HG03558 (cell line): ENCODE results near the gene KPNA3.
A peak's percentile ranks its signal among the peaks of the same experiment; 100 is the strongest.
"Not testable (repeated sequence)": the region's sequence is repeated elsewhere in the genome, so short reads cannot be mapped to it uniquely, and the experiment has no call there.

Experiments
- ATAC-seq: cut with Tn5 transposase; IDR thresholded peaks from one replicate; pipeline ENCODE4 v1.9.1; 2021; ENCODE audit warnings: moderate number of reproducible peaks; ENCODE audit not compliant: unreplicated experiment; ENCODE audit errors: extremely low read depth

Gene KPNA3

DNA sequence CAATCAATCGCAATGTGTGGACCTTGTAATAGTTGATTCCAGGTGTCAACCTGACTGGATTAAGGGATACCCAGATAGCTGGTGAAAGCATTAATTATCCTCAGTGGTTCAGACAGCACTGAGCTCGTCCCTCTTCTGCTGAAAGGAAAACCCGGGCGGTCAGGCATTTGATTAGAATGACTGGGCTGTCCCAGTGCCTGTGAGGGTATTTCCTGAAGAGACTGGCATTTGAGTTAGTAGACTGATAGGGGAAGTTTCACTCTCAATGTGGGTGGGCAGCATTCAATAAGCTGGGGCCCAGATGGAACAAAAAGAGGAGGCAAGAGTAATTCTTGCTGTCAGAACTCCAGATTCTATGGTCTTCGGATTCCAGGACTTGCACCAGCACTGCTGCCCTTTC lies 31.9 kb downstream of the KPNA3 start:
- no peak for ATAC-seq

DNA sequence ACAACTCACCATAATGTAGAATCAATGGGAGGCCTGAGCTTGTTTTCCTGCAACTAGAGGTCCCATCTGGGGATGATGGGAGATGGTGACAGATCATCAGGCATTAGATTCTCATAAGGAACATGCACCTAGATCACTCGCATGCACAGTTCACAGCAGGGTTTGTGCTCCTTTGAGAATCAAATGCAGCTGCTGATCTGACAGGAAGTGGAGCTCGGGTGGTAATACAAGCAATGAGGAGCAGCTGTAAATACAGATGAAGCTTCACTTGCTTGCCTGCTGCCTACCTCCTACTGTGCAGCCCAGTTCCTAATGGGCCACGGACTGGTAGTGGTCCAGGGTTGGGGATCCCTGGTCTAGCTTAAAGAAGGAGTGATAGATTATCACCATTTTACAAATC lies 33.0 kb downstream of the KPNA3 start:
- ATAC-seq, result no peak

DNA sequence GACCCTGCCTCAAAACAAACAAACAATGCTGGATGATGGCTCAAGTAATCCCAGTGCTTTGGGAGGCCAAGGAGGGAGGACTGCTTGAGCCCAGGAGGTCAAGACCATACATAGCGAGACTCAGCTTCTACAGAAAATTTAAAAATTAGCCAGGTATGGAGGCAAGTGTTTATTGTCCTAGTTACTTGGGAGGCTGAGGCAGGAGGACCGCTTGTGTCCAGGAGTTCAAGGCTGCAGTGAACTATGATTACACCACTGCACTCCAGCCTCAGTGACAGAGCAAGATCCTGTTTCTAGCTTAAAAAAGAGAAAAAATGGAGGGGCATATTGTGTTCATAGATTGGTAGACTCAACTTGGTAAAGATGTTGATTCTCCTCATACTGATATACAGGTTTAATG lies 36.2 kb downstream of the KPNA3 start:
- ATAC-seq, result no peak

DNA sequence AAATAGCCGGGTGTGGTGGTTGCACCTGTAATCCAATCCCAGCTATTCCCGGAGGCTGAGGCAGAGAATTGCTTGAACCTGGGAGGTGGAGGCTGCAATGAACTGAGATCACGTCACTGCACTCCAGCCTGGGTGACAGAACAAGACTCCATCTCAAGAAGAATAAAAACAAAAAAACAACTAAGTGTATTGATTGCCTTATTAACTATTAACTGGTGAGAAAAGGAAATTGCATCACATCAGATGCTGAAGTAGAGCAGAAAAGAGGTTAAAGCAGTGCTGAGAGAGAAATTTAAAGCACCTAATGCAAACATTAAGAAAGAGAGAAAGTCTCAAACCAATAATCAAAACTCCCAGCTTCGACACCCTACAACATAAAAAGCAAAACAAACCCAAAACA lies 38.3 kb downstream of the KPNA3 start:
- no peak for ATAC-seq

DNA sequence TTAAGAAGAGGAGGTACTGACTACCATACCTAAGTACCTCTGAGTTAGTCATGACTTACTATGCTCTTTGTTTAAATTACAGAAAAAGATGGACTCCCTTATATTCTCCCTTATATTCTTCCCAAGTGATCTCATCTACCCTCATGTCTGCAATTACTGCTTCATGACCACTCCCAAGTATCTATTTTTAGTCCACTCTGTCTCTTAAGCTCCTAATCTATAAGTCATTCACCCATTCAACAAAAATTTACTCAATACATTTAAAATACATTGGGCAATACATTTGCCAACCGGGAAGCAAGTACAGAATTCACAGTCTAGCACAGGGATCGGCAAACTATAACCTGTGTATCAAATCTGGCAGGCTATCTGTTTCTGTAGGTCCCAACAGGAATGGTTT lies 42.6 kb downstream of the KPNA3 start:
- no peak for ATAC-seq

DNA sequence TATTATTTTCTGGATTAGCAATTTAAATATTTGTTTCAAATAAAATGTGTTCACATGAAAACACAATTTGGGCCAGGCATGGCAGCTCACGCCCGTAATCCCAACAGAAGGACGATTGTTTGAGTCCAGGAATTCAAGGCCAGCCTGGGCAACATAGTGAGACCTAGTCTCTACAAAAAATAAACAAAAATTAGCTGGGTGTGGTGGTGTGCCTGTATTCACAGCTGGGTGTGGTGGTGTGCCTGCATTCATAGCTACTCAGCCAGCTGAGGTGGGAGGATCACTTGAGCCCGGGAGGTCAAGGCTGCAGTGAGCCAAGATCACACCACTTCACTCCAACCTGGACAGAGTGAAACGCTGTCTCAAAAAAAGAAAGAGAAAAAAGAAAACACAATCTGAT lies 46.4 kb downstream of the KPNA3 start:
- ATAC-seq, result no peak

DNA sequence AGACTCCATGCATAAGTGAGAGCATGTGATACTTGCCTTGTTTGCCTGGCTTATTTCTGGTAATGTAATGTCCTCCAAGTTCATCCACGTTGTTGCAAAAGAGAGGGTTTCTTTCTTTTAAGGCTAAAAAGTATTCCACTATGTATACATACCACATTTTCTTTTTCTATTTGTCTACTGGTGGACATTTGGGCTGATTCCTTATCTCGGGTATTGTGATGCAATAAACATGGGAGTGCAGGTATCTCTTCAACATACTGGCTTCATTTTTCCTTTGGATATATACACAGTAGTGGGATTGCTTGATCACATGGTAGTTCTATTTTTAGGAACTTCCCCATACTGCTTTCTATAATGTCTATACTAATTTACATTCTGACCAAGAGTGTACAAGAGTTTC lies 51.6 kb downstream of the KPNA3 start:
- no peak for ATAC-seq

DNA sequence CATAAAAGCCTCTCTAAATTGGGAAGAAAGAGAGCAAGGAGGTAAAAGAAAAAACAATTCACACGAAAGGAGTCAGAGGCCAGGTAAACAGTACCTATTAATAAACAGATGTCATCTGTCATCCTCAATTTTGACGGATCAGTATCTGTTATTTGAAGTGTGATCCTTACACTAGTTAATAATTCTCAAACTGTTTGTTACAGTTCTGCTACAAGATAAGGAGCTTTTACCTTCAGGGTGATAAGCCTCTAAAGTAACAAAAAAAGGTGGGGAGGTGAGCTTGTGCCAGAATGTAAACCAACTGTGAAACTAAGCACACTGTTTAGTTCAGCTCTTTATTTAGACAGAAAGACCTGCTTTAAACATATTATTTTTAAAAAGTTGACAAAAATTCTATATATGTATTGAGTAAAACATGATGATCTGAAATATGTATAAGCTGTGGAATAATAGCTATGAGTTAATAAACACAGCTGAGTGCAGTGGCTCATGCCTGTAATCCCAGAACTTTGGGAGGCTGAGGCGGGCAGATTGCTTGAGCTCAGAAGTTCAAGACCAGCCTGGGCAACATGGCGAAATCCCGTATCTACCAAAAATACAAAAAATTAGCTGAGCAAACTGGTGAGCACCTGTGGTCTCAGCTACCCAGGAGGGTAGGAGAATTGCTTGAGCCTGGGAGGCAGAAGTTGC lies 52.8 kb downstream of the KPNA3 start:
- no peak for ATAC-seq

DNA sequence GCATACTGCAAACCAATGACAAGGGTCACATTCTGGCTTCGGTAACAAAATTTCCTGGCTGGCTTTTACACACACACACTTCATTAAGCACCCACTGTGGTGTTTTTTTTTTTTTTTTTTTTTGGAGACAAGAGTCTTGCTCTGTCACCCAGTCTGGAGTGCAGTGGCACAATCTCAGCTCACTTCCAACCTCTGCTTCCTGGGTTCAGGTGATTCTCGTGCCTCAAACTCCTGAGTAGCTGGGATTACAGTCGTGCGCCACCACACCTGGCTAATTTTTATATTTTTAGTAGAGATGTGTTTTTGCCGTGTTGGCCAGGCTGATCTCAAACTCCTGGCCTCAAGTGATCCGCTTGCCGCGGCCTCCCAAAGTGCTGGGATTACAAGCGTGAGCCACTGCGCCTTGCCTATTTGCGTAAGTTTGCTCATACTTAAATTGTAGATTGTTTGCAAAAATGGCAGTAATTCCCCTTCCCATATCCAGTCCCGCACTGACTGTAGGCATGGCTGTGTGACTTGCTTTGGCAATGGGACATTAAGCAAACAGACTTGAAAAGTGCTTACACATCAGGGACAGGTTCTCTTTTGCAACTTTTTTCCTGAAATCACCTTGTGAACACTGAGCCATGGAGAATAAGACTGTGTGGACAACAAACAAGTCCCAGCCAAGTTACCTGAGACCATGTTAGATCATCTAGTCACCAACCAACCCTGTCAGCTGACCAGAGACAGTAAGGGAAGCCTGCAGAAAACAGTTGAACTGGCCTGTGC lies 59.1 kb downstream of the KPNA3 start:
- no peak for ATAC-seq

DNA sequence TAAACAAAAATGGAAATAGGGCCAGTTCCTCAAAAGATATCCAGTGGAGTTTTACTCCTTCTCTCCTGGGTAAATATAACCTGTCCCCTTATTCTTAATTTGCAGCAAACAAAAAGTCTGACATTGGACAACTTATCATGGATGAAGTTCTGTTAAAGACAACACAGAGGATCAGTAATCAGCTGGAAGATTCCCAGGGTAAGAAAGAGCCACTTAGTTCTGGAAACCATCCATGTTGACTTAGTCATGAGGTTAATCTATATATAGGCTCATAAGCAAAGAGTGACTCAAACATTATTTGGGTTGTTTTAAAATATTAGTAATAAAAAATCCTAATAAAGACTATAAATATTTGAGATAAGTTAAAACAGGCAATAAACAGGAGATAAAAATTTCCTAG lies 60.7 kb downstream of the KPNA3 start:
- ATAC-seq, result no peak

DNA sequence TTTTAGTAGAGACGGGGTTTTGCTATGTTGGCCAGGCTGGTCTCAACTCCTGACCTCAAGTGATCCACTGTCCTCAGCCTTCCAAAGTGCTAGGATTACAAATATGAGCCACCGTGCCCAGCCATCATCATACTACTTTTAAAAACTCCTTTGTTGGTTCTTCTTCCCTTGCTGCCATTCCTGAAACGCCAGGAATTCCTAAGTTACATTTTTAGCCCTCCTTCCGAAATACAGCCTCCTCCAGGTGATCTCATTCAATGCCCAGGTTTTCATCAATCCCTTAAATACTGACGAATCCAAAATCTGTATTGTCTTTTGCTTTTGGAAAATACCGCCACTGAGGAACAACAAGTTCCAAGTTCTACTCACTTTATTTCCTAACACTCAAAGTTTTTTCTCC lies 75.9 kb downstream of the KPNA3 start:
- no peak for ATAC-seq

DNA sequence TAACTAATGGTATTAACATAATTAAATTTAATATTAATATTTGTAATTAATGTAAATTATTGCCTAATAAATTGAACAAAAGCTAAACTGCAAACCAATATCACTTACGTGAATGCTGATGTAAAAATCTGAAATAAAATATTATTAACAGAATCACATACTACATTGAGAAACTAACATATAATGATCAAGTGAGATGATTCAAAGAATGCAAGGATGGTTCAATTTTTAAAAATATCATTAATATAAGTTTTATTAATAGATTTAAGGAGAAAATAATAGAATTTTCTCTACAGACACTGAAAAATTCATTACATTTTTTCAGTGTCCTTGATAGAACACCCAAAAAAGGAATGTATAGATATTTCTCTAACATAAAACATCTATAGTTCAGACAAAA lies 77.7 kb downstream of the KPNA3 start:
- ATAC-seq, result no peak

DNA sequence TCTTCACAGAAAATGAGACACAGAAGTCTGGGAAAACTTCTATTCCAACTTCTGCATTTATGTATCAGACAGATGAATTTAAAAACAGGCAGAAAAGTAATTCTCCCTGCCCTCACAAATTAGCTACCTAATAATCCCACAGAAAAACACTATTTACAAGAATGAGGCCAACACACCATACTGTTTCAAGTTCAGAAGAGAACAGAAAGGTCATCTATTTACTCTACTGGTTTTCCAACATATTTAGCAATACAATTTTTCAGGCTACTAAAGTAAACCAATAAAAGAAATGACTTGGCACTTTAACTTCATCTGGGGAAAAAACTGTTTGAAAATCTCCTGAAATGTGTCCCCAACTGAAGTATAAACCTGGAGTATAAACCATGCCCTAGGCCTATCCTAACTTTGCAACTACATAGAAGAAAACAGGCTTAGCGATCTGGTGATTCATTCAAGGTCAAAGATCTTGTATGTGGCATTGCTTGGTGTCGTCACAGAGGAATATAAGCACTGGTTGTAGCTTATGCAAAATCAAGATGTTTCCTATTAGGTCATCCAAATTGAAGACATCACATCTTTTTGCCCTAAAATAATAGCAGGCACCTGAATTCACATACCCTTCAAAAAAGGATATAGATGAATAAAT lies 81.1 kb downstream of the KPNA3 start:
- ATAC-seq, result no peak

DNA sequence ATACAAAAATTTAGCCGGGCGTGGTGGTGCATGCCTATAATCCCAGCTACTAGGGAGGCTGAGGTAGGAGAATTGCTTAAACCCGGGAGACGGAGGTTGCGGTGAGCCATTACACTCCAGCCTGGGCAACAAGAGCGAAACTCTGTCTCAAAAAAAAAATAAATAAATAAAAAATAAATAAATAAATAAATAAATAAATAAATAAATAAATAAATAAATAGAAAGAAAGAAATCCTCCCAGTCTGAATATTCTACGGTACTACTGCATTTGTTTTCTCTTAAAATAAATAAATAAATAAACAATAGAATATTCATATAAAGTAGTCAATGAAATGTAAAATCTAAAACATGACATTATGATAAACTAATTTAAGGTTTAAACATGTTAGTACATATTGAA lies 88.2 kb downstream of the KPNA3 start:
- ATAC-seq, result not testable (repeated sequence)

DNA sequence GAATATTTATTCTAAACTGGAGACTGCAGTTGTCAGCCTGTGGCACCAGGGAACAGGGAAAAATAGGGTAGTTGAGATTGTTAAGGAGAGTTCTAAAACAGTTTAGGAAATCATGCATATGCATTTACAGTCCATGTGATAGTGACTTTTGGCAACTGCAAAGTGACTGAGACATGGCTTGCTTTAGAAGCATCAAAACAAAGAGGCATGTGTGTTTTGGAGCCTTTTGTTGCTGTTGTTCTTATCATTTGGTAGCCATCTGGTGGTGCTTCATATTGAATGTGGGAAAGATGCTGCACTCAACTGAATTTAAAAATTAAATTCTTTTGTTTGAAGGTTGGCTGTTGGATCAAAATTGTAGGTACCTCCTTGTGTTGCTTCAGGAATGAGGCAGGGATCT lies 91.0 kb downstream of the KPNA3 start:
- no peak for ATAC-seq

DNA sequence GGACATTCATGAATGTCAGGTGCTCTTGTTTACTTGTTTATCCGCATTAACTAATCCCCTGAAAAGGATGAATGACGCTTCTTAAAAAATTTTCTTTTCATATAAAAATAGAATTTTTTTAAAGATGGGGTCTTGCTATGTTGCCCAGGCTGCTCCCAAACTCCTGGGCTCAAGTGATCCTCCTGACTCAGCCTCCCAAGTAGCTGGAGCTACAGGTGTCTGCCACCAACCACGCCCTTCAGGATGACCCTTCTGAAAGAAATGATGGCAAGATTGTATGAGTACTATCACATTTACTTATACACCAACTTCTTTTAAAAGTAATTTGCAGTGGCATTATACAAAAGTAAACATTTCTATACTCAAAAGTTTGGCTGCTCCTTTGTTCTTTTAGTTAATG lies 95.0 kb downstream of the KPNA3 start:
- no peak for ATAC-seq

DNA sequence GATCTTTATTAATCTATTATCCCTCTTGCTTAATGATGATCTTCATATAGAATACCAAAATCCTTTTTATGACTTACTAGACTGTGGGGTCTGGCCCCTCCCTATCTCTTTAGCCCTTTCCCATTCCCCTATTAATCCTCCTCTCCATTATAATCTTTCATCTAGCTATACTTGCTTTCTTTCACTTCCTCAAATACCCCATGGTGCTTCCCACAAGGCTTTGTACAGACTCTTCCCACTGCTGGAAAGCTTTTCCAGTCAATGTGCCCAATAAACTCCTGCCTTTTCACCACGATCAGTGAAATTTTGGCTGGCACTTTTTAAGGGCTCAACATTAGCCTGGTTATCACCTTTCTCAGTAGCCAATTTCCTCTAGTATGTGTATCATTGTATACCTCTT lies 98.0 kb downstream of the KPNA3 start:
- ATAC-seq, result no peak

DNA sequence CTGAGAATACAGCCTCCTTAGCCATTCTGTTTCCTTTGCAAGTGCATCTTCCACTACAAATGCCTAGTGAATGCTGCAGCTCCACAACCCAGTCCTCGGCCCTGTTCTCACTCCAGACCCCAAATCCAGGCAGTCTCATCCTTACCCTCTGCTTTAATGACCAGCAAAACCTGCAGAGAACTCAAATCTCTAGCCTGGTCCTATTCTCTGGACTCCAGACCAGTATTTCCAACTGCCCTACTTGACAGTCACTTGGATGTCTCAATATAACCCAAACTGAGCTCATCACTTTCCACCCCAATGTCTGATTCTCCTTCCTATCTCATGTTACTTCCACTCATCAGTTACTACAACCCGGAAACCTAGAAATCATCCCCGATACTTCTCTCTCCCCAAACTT lies 98.6 kb downstream of the KPNA3 start:
- ATAC-seq, result no peak

DNA sequence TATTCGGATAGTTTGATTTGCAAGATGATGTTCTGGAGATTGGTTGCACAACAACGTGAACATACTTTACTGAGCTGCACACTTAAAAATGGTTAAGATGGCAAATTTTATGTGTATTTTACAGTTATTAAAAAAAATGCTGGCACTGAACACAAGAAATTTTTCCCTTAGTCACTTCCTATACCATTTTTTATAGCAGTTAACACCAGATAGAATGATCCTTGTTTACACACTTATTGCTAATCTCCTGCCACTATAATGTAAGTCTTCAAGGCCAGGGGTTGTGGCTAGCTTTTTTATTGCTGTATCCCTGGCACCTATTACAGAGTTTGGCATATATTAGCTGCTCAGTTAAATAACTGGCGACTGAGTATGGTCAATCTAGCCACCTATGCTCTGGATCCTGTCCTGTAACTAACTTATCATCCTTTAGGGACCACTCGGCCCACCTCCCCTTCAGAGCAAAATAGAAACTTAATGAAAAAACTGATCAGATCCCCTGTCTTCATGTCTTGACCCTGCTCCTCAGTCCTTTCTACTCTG lies 99.2 kb downstream of the KPNA3 start:
- no peak for ATAC-seq

DNA sequence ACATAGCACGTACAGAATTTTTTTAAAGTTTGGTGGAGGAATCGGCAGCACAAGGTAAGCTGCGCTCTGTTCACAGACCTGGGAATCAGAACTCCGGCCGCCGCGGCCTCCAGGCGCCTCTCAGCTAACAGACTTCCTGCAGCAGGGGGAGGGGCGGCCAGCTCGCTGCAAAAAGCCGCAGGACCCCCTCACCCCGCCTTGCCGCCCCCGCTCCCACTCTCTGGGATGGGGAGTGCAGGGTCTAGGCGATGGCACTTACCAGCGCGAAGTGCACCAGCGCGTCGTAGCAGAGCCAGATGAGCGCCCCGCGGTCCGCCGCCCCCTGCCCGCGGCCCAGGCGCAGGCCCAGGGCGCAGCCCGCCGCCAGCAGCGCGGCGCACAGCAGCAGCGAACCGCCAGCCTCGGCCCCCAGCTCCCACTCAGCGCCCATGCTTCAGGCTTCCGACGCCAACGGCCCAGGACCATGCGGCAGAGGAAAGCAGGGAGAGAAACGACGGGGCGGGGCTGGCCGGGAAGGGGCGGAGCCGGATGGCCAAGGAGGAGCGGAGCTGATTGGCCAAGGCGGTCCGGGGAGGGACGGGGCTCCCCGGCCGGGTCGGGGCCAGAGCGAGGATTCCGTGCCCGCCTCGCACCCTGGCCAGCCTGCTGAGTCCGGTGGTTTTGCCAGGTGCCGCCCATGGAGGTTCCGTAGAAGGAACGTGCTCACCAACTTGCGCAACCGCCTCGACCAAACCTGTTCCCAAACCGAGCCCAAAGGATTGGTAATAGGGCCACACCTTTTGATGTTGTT lies 101.3 kb downstream of the KPNA3 start, which contains the start of gene EBPL:
Gene EBPL, minus strand, starts transcription at position 492 of the 790 bp plus-strand sequence. Its CDS starts 62 bp downstream, at position 430.
- peak; percentile 81 for ATAC-seq
